Calu3 (cell line): ENCODE measurements around the gene TMTC2. TPM values are rescaled to one million over a fixed set of nuclear protein-coding genes. Genes with fewer than 3 reads are reported as not detected.

Experiments
- BruUV-seq: library from RNA; stranded (reverse); fragments of 400-500 nt; replicated peaks from 2 replicates; lab custom pipeline; 2021; lab: Mats Ljungman, UMichigan
- CTCF ChIA-PET: fragments of 300-600 bp; sonication (Branson Sonifier 250); formaldehyde crosslinking; loops from one replicate; lab custom pipeline; 2022; ENCODE audit warnings: antibody characterized with exemption; lab: Charles Lee
- DNase-seq: peaks from one replicate; pipeline ENCODE4 v3.0.0; 2022
- H3K27ac Mint-ChIP-seq: one replicate; pipeline ENCODE4 v1.8.0; 2022; ENCODE audit warnings: mixed read lengths; ENCODE audit not compliant: unreplicated experiment
- H3K27me3 Mint-ChIP-seq: one replicate; pipeline ENCODE4 v1.8.0; 2022; ENCODE audit warnings: mixed read lengths; ENCODE audit not compliant: unreplicated experiment
- H3K36me3 Mint-ChIP-seq: one replicate; pipeline ENCODE4 v1.8.0; 2022; ENCODE audit warnings: mild to moderate bottlenecking, moderate library complexity, mixed read lengths; ENCODE audit not compliant: insufficient read depth, unreplicated experiment
- H3K4me1 Mint-ChIP-seq: one replicate; pipeline ENCODE4 v1.8.0; 2022; ENCODE audit warnings: mild to moderate bottlenecking, low read depth, mixed read lengths; ENCODE audit not compliant: unreplicated experiment
- H3K4me3 Mint-ChIP-seq: one replicate; pipeline ENCODE4 v1.8.0; 2022; ENCODE audit warnings: mild to moderate bottlenecking, low read depth, moderate library complexity, mixed read lengths; ENCODE audit not compliant: unreplicated experiment
- H3K9me3 Mint-ChIP-seq: one replicate; pipeline ENCODE4 v1.8.0; 2022; ENCODE audit warnings: low read depth, mixed read lengths; ENCODE audit not compliant: unreplicated experiment
- CTCF ChIP-seq: fragments of 200-600 bp; IDR thresholded peaks from one replicate; pipeline ENCODE4 v1.8.0; 2022; ENCODE audit warnings: antibody characterized with exemption; ENCODE audit not compliant: unreplicated experiment
- intact Hi-C: fragments of 100-400 bp; cut with micrococcal nuclease; formaldehyde crosslinking; loops from one replicate; pipeline ENCODE4 v1.10.0; 2022; ENCODE audit not compliant: unreplicated experiment
- total RNA-seq: library from RNA; stranded (reverse); gene quantifications from 2 replicates; pipeline ENCODE4 v1.2.3, GENCODE V29; 2022

The TMTC2 gene
- total RNA-seq, 1 experiment from 2014 or later = 31.2 TPM

- DNase-seq = no peak
- TF ChIP-seq CTCF = no peak
- Mint-ChIP-seq H3K27me3 (no peaks in the 10 kb centered on the region), H3K4me1 (no peaks in the 10 kb centered on the region), H3K27ac (no peak overlapping the region), H3K4me3 (no peak overlapping the region), H3K9me3 (no peaks in the 10 kb centered on the region), H3K36me3 (no peaks in the 10 kb centered on the region)
- CTCF ChIA-PET = no interaction called here
- intact Hi-C loops = no loop called here
- BruUV-seq = no TSS peak
Measured at GRCh38 chr12:82873309-82873708, 186.6 kb downstream of the TMTC2 start.

DNA sequence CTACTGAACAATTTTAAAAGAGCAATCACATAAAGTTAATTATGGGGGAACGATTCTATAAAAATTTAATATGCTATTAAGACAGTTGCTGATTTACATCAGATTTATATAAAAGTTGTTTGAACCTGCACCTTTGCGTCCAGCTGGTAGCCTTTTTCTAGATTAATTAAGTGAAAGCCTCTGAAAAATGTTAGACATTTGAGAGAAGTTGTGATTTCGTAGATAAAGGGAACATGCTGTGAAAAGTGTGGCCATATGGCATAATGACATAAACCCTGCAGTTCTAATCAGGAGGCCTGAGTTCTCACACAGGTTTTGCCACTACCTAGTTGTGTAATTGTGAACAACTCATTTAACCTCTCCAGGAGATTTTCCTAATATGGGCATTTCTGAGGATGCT, 187.2 kb downstream of the TMTC2 start:
- CTCF ChIA-PET = no interaction called here
- no peaks in the 10 kb centered on the region for H3K9me3 Mint-ChIP-seq
- H3K27ac Mint-ChIP-seq = no peak overlapping the region
- no peak for DNase-seq
- BruUV-seq = no TSS peak
- H3K27me3 Mint-ChIP-seq = no peaks in the 10 kb centered on the region
- no peak for TF ChIP-seq CTCF
- intact Hi-C loops = no loop called here
- no peak overlapping the region for H3K4me3 Mint-ChIP-seq
- H3K4me1 Mint-ChIP-seq = no peaks in the 10 kb centered on the region
- no peaks in the 10 kb centered on the region for H3K36me3 Mint-ChIP-seq

DNA sequence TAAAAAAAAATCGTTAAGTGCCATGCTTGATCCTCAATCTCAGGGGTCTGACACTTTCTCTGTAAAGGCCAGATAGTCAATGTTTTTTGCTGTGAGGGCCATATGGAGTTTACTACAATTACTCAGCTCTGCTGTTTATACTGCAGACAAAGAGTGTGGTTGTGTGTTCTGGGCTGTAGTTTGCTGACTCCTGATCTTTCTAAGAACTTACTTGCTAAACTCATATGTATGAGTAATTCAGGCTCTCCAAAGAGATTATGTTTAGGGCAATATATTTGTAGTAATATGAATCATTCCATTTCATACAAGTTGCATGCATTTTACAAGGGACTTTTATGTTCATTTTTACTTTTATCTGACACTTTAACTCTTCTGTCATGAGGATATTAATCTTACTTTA, 188.2 kb downstream of the TMTC2 start:
- H3K36me3 Mint-ChIP-seq = no peaks in the 10 kb centered on the region
- no peak overlapping the region for H3K27ac Mint-ChIP-seq
- intact Hi-C loops = no loop called here
- H3K4me3 Mint-ChIP-seq = no peak overlapping the region
- no peaks in the 10 kb centered on the region for H3K9me3 Mint-ChIP-seq
- H3K27me3 Mint-ChIP-seq = no peaks in the 10 kb centered on the region
- no peak for TF ChIP-seq CTCF
- no peaks in the 10 kb centered on the region for H3K4me1 Mint-ChIP-seq
- CTCF ChIA-PET = no interaction called here
- DNase-seq = no peak
- BruUV-seq = no TSS peak

- H3K27me3 Mint-ChIP-seq = no peaks in the 10 kb centered on the region
- no peaks in the 10 kb centered on the region for H3K36me3 Mint-ChIP-seq
- CTCF ChIA-PET = interaction anchor here (0.6 kb wide), 1 partner anchor 11 kb away, joined by 3 read pairs; no protein-coding TSS in a partner anchor
- TF ChIP-seq CTCF = no peak
- intact Hi-C loops = no loop called here
- no peak overlapping the region for H3K4me3 Mint-ChIP-seq
- H3K4me1 Mint-ChIP-seq = no peaks in the 10 kb centered on the region
- BruUV-seq = no TSS peak
- no peak for DNase-seq
- no peak overlapping the region for H3K27ac Mint-ChIP-seq
- H3K9me3 Mint-ChIP-seq = no peaks in the 10 kb centered on the region
Measured at GRCh38 chr12:82876075-82876474, 189.4 kb downstream of the TMTC2 start.
